GM21447 (cell line): ENCODE data around the gene PCDHGB3.
"Not testable (repeated sequence)": the region's sequence is repeated elsewhere in the genome, so short reads cannot be mapped to it uniquely, and the experiment has no call there.

ENCODE experiments used
- ATAC-seq: cut with Tn5 transposase; IDR thresholded peaks from one replicate; pipeline ENCODE4 v1.9.1; 2021; ENCODE audit not compliant: unreplicated experiment

PCDHGB3 gene

GRCh38 chr5:141356950-141357349 is 13.1 kb upstream of the PCDHGB3 start:
- no peak for ATAC-seq

GRCh38 chr5:141359790-141360426 is 10.1 kb upstream of the PCDHGB3 start, which contains the start of gene PCDHGB2:
Gene PCDHGB2, plus strand, starts transcription at chr5:141359994. Its CDS starts 142 bp downstream, at chr5:141360136.
- ATAC-seq, result no peak

- no peak for ATAC-seq
Observed at GRCh38 chr5:141360685-141361084, 9.4 kb upstream of the PCDHGB3 start.

GRCh38 chr5:141362719-141363118 is 7.3 kb upstream of the PCDHGB3 start:
- no peak for ATAC-seq

- no peak for ATAC-seq
Observed at GRCh38 chr5:141363952-141364660, 5.9 kb upstream of the PCDHGB3 start, which contains the start of gene PCDHGA5. Gene PCDHGA5, plus strand, starts transcription at chr5:141364162. Its CDS starts 169 bp downstream, at chr5:141364331.

- ATAC-seq, result no peak
Observed at GRCh38 chr5:141366016-141366896, 3.8 kb upstream of the PCDHGB3 start.

- ATAC-seq, result no peak
Observed at GRCh38 chr5:141371572-141372475, 1.8 kb downstream of the PCDHGB3 start.

GRCh38 chr5:141373673-141374317 is 3.8 kb downstream of the PCDHGB3 start, which contains the start of gene PCDHGA6:
Gene PCDHGA6, plus strand, starts transcription at chr5:141373891. Its CDS starts 193 bp downstream, at chr5:141374084.
- no peak for ATAC-seq

GRCh38 chr5:141374627-141375026 is 4.6 kb downstream of the PCDHGB3 start:
- no peak for ATAC-seq

GRCh38 chr5:141375444-141376155 is 5.6 kb downstream of the PCDHGB3 start:
- not testable (repeated sequence) for ATAC-seq

GRCh38 chr5:141382469-141383294 is 12.6 kb downstream of the PCDHGB3 start, which contains the start of gene PCDHGA7:
Gene PCDHGA7, plus strand, starts transcription at chr5:141382742. Its CDS starts 158 bp downstream, at chr5:141382900.
- ATAC-seq, result no peak

- no peak for ATAC-seq
Observed at GRCh38 chr5:141383345-141383744, 13.3 kb downstream of the PCDHGB3 start.

GRCh38 chr5:141384471-141385267 is 14.6 kb downstream of the PCDHGB3 start:
- no peak for ATAC-seq

GRCh38 chr5:141387557-141388311 is 17.7 kb downstream of the PCDHGB3 start, which contains the start of gene PCDHGB4:
Gene PCDHGB4, plus strand, starts transcription at chr5:141387698. Its CDS starts 187 bp downstream, at chr5:141387885.
- ATAC-seq, result not testable (repeated sequence)

GRCh38 chr5:141388661-141389060 is 18.6 kb downstream of the PCDHGB3 start:
- no peak for ATAC-seq
